Tibial artery (tissue), 4 donors: ENCODE results near the gene COG5.

Experiments used
- DNase-seq, 2 donors: peaks; one replicate each; pipeline ENCODE4 v3.0.0-alpha.2; 2019
- H3K27ac ChIP-seq, 2 donors: fragments of 200-600 bp; sonication (generic) in 1 of 2; 1 replicate in 1 of 2; 2 replicates in 1 of 2; pipeline ENCODE4 v1.5.1; 2018 to 2019; ENCODE audit warnings: mild to moderate bottlenecking in 1 of 2
- H3K27me3 ChIP-seq, 2 donors: fragments of 200-600 bp; sonication (generic) in 1 of 2; one replicate each; pipeline versions ENCODE4 v1.5.1 to v1.6.0; 2016 to 2019
- H3K36me3 ChIP-seq, 3 donors: fragments of 200-600 bp; sonication (generic) in 2 of 3; one replicate each; pipeline ENCODE4 v1.5.1; 2016 to 2019; ENCODE audit warnings: mild to moderate bottlenecking in 2 of 3
- H3K4me1 ChIP-seq, 4 donors: fragments of 200-600 bp; sonication (generic) in 2 of 4; 1 replicate in 3 of 4; 2 replicates in 1 of 4; pipeline ENCODE4 v1.5.1; 2016 to 2019
- H3K4me3 ChIP-seq, 2 donors: fragments of 200-600 bp; sonication (generic) in 1 of 2; 1 replicate in 1 of 2; 2 replicates in 1 of 2; pipeline ENCODE4 v1.5.1; 2018 to 2019; ENCODE audit warnings: mild to moderate bottlenecking in 2 of 2
- H3K9me3 ChIP-seq, 3 donors: fragments of 200-600 bp; sonication (generic) in 1 of 3; one replicate each; pipeline ENCODE4 v1.5.1; 2016 to 2019
- intact Hi-C: fragments of 100-400 bp; cut with DNase I; formaldehyde crosslinking; loops from one replicate; pipeline ENCODE4 v1.15.0; 2023; ENCODE audit warnings: low total_unique reads
- TF ChIP-seq, protein P1 (sequence below), 2 experiments: fragments of 200-600 bp in 1 of 2; fragments of 450-650 bp in 1 of 2; IDR thresholded peaks; one replicate each; pipeline ENCODE4 v1.5.1; 2017 to 2019; ENCODE audit warnings: antibody characterized with exemption in 2 of 2, mild to moderate bottlenecking in 1 of 2, moderate library complexity in 1 of 2

Gene COG5

DNA sequence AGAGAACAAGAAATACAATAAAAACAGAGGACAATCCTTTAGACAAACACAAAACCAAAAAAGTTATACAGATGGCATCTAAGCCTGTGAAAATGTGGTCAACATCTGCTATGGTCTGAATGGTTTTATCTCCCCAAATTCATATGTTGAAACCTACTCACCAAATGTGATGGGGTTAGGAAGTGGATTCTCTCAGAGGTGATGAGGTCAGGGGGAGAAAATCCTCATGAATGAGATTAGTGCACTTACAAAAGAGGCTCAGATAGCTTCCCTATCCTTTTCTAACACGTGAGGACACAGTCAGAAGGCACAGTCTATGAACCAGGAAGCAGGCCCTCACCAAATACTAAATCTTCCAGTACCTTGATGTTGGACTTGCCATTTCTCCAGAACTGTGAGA lies 241.7 kb downstream of the COG5 start:
- TF ChIP-seq, protein P1, sequence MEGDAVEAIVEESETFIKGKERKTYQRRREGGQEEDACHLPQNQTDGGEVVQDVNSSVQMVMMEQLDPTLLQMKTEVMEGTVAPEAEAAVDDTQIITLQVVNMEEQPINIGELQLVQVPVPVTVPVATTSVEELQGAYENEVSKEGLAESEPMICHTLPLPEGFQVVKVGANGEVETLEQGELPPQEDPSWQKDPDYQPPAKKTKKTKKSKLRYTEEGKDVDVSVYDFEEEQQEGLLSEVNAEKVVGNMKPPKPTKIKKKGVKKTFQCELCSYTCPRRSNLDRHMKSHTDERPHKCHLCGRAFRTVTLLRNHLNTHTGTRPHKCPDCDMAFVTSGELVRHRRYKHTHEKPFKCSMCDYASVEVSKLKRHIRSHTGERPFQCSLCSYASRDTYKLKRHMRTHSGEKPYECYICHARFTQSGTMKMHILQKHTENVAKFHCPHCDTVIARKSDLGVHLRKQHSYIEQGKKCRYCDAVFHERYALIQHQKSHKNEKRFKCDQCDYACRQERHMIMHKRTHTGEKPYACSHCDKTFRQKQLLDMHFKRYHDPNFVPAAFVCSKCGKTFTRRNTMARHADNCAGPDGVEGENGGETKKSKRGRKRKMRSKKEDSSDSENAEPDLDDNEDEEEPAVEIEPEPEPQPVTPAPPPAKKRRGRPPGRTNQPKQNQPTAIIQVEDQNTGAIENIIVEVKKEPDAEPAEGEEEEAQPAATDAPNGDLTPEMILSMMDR (IDR thresholded peaks at IDR 0.05), result no peak
- no peak for DNase-seq

DNA sequence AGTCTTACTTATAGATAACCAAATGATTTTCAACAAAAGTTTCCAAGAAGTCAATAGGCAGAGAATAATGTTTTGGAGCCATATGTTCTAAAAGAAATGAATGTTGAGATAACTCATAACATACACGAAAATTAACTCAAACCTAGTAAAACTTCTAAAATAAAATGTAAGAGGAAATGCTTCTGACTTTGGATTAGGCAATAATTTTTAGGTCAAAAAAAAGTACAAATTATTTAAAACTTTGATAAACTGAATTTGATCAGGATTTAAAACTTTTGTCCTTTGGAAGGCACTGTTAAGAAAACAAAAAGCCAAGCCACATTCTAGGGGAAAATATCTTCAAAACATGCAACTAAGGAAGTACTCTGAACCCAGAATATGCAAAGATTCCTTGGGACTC lies 242.1 kb downstream of the COG5 start:
- H3K9me3 ChIP-seq, result peaks cover 0 to 2% (median 0%) of the 10 kb centered on the region in 3 donors
- TF ChIP-seq, protein P1 (IDR thresholded peaks at IDR 0.05), result no peak
- H3K27ac ChIP-seq, result no peak overlapping the region
- peaks cover 8 to 12% (median 8%) of the 10 kb centered on the region in 3 donors for H3K36me3 ChIP-seq
- no peaks in the 10 kb centered on the region for H3K27me3 ChIP-seq
- H3K4me1 ChIP-seq, result no peaks in the 10 kb centered on the region
- DNase-seq, result no peak
- intact Hi-C loops, result no loop called here
- no peak overlapping the region for H3K4me3 ChIP-seq

More for the DNA sequence above, 241.7 kb downstream of the COG5 start:
- peaks cover 8 to 12% (median 8%) of the 10 kb centered on the region in 3 donors for H3K36me3 ChIP-seq
- no peaks in the 10 kb centered on the region for H3K4me1 ChIP-seq
- intact Hi-C loops, result no loop called here
- H3K4me3 ChIP-seq, result no peak overlapping the region
- H3K27me3 ChIP-seq, result no peaks in the 10 kb centered on the region
- H3K27ac ChIP-seq, result no peak overlapping the region
- peaks cover 0 to 6% (median 0%) of the 10 kb centered on the region in 3 donors for H3K9me3 ChIP-seq

DNA sequence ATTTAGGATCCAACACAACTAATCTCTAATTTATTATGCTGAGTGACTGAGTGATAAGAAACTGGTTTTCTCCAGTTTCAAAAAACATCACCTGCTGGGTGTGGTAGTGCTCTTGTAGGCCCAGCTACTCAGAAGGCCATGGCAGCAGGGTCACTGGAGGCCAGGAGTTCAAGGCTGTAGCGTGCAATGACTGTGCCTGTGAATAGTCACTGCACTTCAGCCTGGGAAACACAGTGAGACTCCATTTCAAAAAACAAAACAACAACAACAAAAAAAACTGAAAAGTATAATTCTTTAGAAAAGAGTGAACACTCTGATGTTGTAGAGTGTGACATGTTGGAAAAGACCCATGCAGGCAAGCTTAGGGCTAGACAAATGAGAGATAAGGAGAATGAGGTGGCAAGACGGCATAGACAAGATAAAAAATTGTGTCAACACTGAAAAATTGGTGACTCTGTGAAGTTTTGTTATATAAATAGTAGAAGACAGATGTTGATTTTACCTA lies 243.9 kb downstream of the COG5 start:
- Histone ChIP-seq H3K9me3 (no peaks in the 10 kb centered on the region), H3K36me3 (peaks cover 8 to 12% (median 8%) of the 10 kb centered on the region in 3 donors), H3K4me3 (no peak overlapping the region), H3K4me1 (no peaks in the 10 kb centered on the region), H3K27ac (no peak overlapping the region), H3K27me3 (no peaks in the 10 kb centered on the region)
- TF ChIP-seq, protein P1 (IDR thresholded peaks at IDR 0.05), result no peak
- intact Hi-C loops, result no loop called here
- DNase-seq, result no peak

DNA sequence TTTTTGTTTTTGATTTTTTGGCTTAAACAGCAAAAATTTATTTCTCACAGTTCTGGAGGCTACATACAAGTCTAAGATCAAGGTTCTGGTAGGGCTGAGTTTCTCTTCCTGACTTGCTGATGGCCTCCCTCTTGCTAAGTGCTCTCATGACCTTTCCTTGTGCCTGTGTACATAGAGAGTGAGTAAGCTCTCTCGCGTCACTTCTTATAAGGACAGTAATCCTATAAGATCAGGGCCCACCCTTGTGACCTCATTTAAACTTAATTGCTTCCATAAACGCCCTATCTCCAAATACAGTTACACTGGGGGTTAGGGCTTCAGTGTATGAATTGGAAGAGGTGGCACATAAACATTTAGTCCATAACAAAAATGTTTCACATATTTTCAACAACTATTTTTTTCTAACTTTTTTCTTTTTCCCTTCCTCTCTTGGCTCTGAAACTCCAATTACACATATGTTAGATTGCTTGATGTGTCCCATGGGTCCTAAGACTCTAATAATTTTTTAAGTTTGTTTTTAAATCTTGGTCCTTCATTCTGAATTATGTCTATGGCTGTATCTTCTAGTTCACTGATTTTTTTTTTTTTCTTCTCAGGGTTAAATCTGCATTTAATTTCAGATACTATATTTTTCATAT lies 245.1 kb downstream of the COG5 start:
- H3K4me3 ChIP-seq, result no peak overlapping the region
- DNase-seq, result no peak
- TF ChIP-seq, protein P1 (IDR thresholded peaks at IDR 0.05), result no peak
- intact Hi-C loops, result no loop called here
- no peaks in the 10 kb centered on the region for H3K4me1 ChIP-seq
- peaks cover 8 to 9% (median 8%) of the 10 kb centered on the region in 3 donors for H3K36me3 ChIP-seq
- no peak overlapping the region for H3K27ac ChIP-seq
- no peaks in the 10 kb centered on the region for H3K9me3 ChIP-seq
- H3K27me3 ChIP-seq, result no peaks in the 10 kb centered on the region

DNA sequence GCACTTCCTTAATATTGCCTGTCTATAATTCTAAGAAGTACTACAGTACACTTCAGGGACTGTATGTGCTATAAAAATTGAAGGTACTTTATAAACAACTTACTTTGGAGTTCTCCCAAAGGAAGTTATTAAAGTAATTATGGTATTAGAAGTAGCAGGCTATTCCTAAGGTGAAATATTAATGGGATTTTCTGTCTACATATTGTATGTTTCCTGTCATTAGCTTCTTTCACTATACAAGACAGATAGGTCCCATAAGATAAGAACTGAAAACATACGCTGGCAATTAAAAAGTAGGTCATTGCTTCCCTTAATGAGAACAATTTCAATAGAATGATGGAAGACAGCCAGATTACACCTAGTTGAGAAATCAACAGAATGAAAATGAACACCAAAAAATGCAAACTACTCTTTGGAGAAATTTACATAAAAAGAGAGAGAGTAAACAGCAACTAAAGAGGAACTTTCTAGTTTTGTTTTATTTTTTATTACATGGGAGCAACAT lies 248.0 kb downstream of the COG5 start:
- Histone ChIP-seq H3K27me3 (no peaks in the 10 kb centered on the region), H3K9me3 (no peaks in the 10 kb centered on the region), H3K36me3 (no peaks in the 10 kb centered on the region), H3K4me3 (no peak overlapping the region), H3K4me1 (no peaks in the 10 kb centered on the region), H3K27ac (no peak overlapping the region)
- intact Hi-C loops, result no loop called here
- no peak for DNase-seq
- TF ChIP-seq, protein P1 (IDR thresholded peaks at IDR 0.05), result no peak
